ENCODE data around the gene CDC14B.

Gene CDC14B

GRCh38 chr9:96484521-96484931 lies 135.1 kb downstream of the CDC14B start:
- DNase-seq (ENCODE audit: low spot score): no peak

GRCh38 chr9:96483733-96484390 lies 135.8 kb downstream of the CDC14B start:
- no peak for DNase-seq (ENCODE audit: low spot score)

- DNase-seq (ENCODE audit: low spot score): no peak
These were observed 136.4 kb downstream of the CDC14B start for GRCh38 chr9:96483197-96483596.

- DNase-seq (ENCODE audit: low spot score): no peak
These were observed 137.2 kb downstream of the CDC14B start for GRCh38 chr9:96482476-96482875.

- no peak for DNase-seq (ENCODE audit: low spot score)
These were observed 138.9 kb downstream of the CDC14B start for GRCh38 chr9:96480736-96481135.

- DNase-seq (ENCODE audit: low spot score): no peak
These were observed 140.7 kb downstream of the CDC14B start for GRCh38 chr9:96478829-96479371.

- no peak for DNase-seq (ENCODE audit: low spot score)
These were observed 143.1 kb downstream of the CDC14B start for GRCh38 chr9:96476591-96476990.

- no peak for DNase-seq (ENCODE audit: low spot score)
These were observed 143.6 kb downstream of the CDC14B start for GRCh38 chr9:96476013-96476412.

- no peak for DNase-seq (ENCODE audit: low spot score)
These were observed 151.9 kb downstream of the CDC14B start for GRCh38 chr9:96467784-96468183.

- DNase-seq (ENCODE audit: low spot score): no peak
These were observed 155.2 kb downstream of the CDC14B start for GRCh38 chr9:96464426-96464825.

- DNase-seq (ENCODE audit: low spot score): no peak
These were observed 157.1 kb downstream of the CDC14B start for GRCh38 chr9:96462541-96462940.

- DNase-seq (ENCODE audit: low spot score): no peak
These were observed 158.3 kb downstream of the CDC14B start for GRCh38 chr9:96461336-96461735.

GRCh38 chr9:96460882-96461281 lies 158.8 kb downstream of the CDC14B start:
- no peak for DNase-seq (ENCODE audit: low spot score)

GRCh38 chr9:96460470-96460869 lies 159.2 kb downstream of the CDC14B start:
- no peak for DNase-seq (ENCODE audit: low spot score)

GRCh38 chr9:96459268-96460007 lies 160.2 kb downstream of the CDC14B start:
- DNase-seq (ENCODE audit: low spot score): no peak

- no peak for DNase-seq (ENCODE audit: low spot score)
These were observed 161.4 kb downstream of the CDC14B start for GRCh38 chr9:96458226-96458625.

- no peak for DNase-seq (ENCODE audit: low spot score)
These were observed 162.4 kb downstream of the CDC14B start for GRCh38 chr9:96457266-96457665.

GRCh38 chr9:96453625-96454024 lies 166.0 kb downstream of the CDC14B start:
- DNase-seq (ENCODE audit: low spot score): no peak

- no peak for DNase-seq (ENCODE audit: low spot score)
These were observed 168.8 kb downstream of the CDC14B start for GRCh38 chr9:96450613-96451528.

Measured in LoVo (cell line).